Measurements from ENCODE around the gene MATN4.

The MATN4 gene

DNA sequence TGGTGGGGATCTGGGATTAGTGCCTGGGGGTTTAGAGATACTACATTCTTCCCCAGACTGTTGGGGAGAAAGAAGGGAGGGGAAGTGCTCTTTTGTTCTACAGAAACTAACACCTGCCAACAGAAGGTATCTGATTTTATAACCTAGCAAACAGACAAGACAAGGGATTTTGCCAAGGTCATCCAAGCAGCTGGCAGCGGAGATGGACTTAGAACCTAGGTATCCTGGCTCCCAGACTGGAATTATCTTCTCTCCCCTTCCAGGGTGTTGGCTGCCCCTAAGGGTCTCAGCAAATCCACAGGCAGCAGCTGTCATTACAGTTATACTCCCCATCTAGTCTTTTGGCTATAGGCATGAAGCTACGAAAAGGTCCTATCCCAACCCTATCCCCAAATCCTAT lies 31.7 kb upstream of the MATN4 start:
- peak overlapping the region; percentile 86 for H3K27ac ChIP-seq
- TF ChIP-seq, protein P1, sequence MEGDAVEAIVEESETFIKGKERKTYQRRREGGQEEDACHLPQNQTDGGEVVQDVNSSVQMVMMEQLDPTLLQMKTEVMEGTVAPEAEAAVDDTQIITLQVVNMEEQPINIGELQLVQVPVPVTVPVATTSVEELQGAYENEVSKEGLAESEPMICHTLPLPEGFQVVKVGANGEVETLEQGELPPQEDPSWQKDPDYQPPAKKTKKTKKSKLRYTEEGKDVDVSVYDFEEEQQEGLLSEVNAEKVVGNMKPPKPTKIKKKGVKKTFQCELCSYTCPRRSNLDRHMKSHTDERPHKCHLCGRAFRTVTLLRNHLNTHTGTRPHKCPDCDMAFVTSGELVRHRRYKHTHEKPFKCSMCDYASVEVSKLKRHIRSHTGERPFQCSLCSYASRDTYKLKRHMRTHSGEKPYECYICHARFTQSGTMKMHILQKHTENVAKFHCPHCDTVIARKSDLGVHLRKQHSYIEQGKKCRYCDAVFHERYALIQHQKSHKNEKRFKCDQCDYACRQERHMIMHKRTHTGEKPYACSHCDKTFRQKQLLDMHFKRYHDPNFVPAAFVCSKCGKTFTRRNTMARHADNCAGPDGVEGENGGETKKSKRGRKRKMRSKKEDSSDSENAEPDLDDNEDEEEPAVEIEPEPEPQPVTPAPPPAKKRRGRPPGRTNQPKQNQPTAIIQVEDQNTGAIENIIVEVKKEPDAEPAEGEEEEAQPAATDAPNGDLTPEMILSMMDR (conservative IDR thresholded peaks at IDR 0.05) = no peak
- no peak for TF ChIP-seq ZFX (IDR thresholded peaks at IDR 0.05)

DNA sequence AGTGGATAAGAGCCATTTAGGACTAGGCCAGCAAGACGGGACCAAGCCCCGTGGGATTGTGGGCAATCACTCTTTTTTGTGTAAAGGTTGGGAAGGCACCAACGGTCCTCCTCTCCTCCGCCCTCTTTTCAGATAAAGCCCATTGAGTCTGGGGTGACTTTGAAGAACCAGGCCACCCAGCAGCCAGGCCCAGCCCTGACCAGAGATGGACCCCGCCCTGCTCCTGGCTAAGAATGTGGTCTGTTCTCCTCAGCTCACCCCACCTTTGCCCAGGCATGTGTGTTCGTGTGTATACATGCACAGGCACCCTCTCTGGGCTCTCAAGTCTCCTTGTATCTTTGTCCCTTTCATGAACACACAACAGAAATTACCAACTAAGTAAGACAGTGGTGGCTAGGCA lies 31.0 kb upstream of the MATN4 start:
- TF ChIP-seq ZFX (IDR thresholded peaks at IDR 0.05) = no peak
- TF ChIP-seq, protein P1 (conservative IDR thresholded peaks at IDR 0.05) = no peak
- H3K27ac ChIP-seq = peak overlapping the region; percentile 86

DNA sequence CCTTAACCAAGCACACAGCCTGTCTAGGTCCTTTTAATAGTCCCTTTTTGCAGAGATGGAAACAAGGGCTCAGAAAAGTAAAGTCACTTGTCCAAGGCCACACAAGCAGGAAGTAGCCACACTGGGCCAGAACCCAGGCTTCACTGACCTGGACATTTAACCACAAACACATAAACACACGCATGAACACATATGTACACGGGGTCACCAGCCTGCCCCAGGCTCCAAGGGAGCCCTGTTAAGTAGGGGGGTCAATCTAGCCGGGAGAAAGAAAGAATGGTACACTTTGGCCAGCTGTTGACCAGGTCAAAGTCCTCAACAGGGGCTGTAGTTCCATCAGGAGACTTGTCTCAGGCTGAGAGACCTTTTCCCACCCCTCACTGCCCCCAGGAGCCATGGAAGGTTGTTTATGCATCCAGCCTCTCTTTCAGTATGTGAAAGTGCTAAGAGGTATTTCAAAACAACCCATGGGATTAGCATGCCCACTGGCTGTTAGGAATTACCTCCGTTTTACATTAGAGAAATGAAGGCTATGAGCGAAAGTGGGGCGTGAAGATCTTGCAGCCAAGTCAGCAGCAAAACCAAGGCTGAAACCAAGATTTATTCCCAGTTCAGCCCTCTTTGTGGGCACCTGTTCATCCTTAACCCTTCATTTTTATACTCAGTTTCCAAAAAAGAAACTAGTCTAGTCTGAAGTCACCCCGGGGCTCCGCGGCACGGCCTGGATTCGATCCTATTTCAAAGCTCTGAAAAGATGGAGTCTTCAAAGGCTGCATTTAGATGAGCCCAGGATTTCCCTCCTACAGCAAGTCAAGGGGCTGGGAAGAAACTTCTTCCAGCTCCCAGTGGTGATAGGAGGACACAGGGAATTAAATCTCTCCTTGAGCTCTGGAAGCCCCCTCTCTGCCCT lies 30.3 kb upstream of the MATN4 start:
- H3K27ac ChIP-seq = peak overlapping the region; percentile 86

DNA sequence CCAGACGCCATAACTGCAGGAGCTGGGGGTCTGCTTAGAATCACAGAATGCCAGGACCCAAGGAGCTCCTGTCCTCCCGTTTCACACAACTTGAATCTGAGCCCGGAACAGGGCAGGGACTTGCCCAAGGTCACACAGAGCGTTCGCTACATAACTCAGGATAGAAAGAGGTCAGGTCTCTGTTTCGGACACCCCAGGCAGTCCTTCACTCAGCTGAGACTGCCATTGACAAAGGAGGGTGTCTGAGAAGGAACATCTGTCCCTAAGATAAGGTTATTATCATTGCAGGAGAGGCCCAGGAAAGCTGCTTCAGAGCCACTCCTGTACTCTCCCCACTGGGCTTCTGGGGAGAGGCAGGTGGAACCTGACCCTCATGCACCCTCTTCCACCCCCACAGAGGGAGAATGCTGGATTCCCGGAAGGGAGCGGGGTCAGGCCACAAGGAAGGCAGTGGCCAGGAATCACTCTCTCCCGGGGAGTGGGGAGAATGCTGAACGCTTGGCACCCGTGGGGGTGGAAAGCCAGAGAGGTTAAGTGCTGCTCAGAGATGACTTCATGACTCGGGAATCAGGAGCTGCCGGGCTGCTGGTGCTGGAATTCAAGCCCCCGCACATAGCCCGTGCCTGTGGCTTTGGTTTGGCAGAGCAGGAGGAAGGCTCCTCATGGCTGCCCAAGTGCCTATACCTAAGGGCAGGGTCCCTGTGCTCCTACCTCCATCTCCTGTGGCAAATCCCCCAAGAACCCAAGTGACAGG lies 29.4 kb upstream of the MATN4 start:
- peak overlapping the region; percentile 1; the same call in 1 of the 2 replicates for H3K27ac ChIP-seq
- TF ChIP-seq, protein P1 (conservative IDR thresholded peaks at IDR 0.05) = no peak
- no peak for TF ChIP-seq ZFX (IDR thresholded peaks at IDR 0.05)

More for the DNA sequence above, 30.3 kb upstream of the MATN4 start:
- TF ChIP-seq ZFX (IDR thresholded peaks at IDR 0.05) = no peak
- TF ChIP-seq, protein P1 (conservative IDR thresholded peaks at IDR 0.05) = no peak

DNA sequence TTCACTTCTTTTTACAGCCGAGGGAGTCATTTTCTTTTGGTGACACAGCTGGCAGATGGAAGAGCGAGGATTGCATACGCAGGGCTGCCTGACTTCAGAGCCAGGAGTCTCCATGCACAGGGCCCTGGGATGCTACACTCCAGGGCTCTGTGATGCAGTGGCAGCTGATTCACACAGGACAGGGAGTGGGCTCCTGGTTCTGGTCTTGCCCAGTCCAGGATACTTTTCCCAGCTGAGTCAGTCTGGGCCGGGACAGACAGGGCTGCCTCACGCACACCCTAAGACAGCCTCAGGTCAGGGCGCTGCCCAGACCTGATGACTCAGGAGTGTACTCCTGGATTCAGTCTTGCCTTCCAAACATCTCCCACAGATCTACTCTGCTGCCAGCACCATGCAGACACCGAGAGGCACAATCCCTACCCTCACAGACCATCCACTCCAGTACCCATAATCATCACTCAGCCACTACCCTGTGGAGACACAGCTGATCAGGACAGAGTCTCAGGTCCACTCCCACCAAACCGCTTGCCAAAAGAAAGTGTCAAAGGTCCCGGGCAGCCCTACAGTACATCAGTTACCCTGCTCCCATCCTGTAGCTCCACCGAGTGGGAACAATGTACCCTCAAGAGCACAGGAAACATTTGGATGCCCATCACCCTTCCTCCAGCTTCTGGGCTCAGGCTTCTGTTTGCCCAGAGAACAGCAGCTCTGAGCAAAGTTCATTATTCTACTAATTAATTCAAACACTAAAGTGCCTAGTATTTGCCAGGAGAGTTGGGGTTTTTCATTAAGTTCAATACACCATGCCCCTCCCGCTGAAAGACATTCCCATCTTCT lies 28.6 kb upstream of the MATN4 start:
- no peak for TF ChIP-seq ZFX (IDR thresholded peaks at IDR 0.05)
- TF ChIP-seq, protein P1 (conservative IDR thresholded peaks at IDR 0.05) = no peak
- H3K27ac ChIP-seq = no peak overlapping the region

DNA sequence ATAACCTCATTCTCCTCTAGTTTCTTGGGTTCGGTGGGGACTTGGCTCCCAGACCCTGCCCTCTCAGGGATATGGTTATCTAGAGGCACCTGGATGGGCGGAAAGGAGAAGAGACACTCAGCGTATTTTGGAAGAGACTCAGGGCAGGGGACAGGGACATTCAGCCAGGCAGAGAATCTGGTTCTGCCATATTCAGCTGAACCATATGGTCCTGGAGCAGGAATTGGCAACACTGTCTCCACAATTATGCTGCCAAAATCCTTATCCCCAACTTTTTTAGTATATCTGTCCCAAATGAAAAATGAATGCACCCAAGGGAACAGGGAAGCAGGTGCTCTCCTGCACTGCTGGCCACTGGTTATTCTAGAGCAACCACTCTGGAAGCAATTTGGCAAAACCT lies 22.4 kb upstream of the MATN4 start:
- H3K27ac ChIP-seq = peak overlapping the region; percentile 44
- no peak for TF ChIP-seq ZFX (IDR thresholded peaks at IDR 0.05)
- TF ChIP-seq, protein P1 (conservative IDR thresholded peaks at IDR 0.05) = no peak

Measured in C4-2B (cell line).